ENCODE measurements around the gene FES. TPM values are rescaled to one million over a fixed set of nuclear protein-coding genes. Genes with fewer than 3 reads are reported as not detected.

The FES gene
- total RNA-seq, 2 experiments from 2014 or later, result 12.2 to 15.6 TPM

GRCh38 chr15:90931828-90932659 lies 47.7 kb downstream of the FES start, which contains the start of gene HDDC3:
Gene HDDC3, minus strand, starts transcription at chr15:90932549. Its CDS starts 9 bp downstream, at chr15:90932540.
- ChIA-PET POLR2A (interaction anchor here (0.6 to 2.2 kb wide), 16 partner anchors 9 to 699 kb away, joined by 3 to 15 read pairs (median 4); partner anchors contain the start of genes BLM, CIB1, IQGAP1 and MAN2A2), CTCF (interaction anchor here (0.5 to 11.3 kb wide), 54 partner anchors 9 to 745 kb away, joined by 3 to 164 read pairs (median 4); partner anchors contain the start of genes BLM, FES, IQGAP1 and MAN2A2)
- Mint-ChIP-seq H3K4me1 (peaks cover 47% of the 10 kb centered on the region), H3K4me3 (peak within 1 kb of the TSS; percentile 99), H3K9me3 (ENCODE audit: low read depth) (no peaks in the 10 kb centered on the region), H3K36me3 (ENCODE audit: low read depth) (peaks cover 26% of the 10 kb centered on the region), H3K27me3 (no peaks in the 10 kb centered on the region), H3K27ac (peak within 1 kb of the TSS; percentile 99)
- intact Hi-C loops (cut with DNase I, micrococcal nuclease), result loop anchor here (1.0 to 10.0 kb wide), 13 partner anchors 29 to 1970 kb away; partner anchors contain the start of genes NGRN (in 2 of the 2), AP3S2 (in 1 of the 2), CHD2 (in 1 of the 2) and IDH2 (in 1 of the 2)
- peak; percentile 68 for ATAC-seq
- peak; percentile 96 for DNase-seq

GRCh38 chr15:90932660-90932991 lies 48.3 kb downstream of the FES start:
- DNase-seq, result no peak
- ChIA-PET POLR2A (interaction anchor here (0.6 to 2.2 kb wide), 8 partner anchors 28 to 89 kb away, joined by 3 to 15 read pairs (median 4); partner anchors contain the start of genes MAN2A2 and PRC1), CTCF (interaction anchor here (0.5 to 11.3 kb wide), 43 partner anchors 8 to 613 kb away, joined by 3 to 164 read pairs (median 4); partner anchors contain the start of genes BLM, FES, MAN2A2 and RCCD1)
- ATAC-seq, result no peak
- Mint-ChIP-seq H3K9me3 (ENCODE audit: low read depth) (no peaks in the 10 kb centered on the region), H3K27me3 (no peaks in the 10 kb centered on the region), H3K27ac (peak overlapping the region; percentile 99), H3K4me1 (peaks cover 47% of the 10 kb centered on the region), H3K36me3 (ENCODE audit: low read depth) (peaks cover 26% of the 10 kb centered on the region), H3K4me3 (peak overlapping the region; percentile 99)
- intact Hi-C loops (cut with DNase I, micrococcal nuclease), result loop anchor here (1.0 to 10.0 kb wide), 10 partner anchors 29 to 1970 kb away; partner anchors contain the start of genes AP3S2 (in 1 of the 2), CHD2 (in 1 of the 2), IDH2 (in 1 of the 2) and MAN2A2 (in 1 of the 2)

GRCh38 chr15:90933301-90933700 lies 49.0 kb downstream of the FES start:
- H3K27ac Mint-ChIP-seq, result peak overlapping the region; percentile 49
- H3K4me1 Mint-ChIP-seq, result peaks cover 47% of the 10 kb centered on the region
- ChIA-PET POLR2A (interaction anchor here (0.6 to 2.2 kb wide), 3 partner anchors 31 to 88 kb away, joined by 3 to 15 read pairs (median 3); partner anchors contain the start of gene MAN2A2), CTCF (interaction anchor here (0.6 to 11.3 kb wide), 28 partner anchors 8 to 733 kb away, joined by 3 to 164 read pairs (median 6); partner anchors contain the start of genes FES, MAN2A2 and RCCD1)
- DNase-seq, result no peak
- peak overlapping the region; percentile 99 for H3K4me3 Mint-ChIP-seq
- H3K27me3 Mint-ChIP-seq, result no peaks in the 10 kb centered on the region
- no peaks in the 10 kb centered on the region for H3K9me3 Mint-ChIP-seq (ENCODE audit: low read depth)
- peaks cover 27% of the 10 kb centered on the region for H3K36me3 Mint-ChIP-seq (ENCODE audit: low read depth)
- no peak for ATAC-seq
- intact Hi-C loops (cut with DNase I, micrococcal nuclease), result loop anchor here (5.0 to 10.0 kb wide), 6 partner anchors 96 to 1969 kb away; partner anchors contain the start of genes AP3S2 (in 1 of the 2), CHD2 (in 1 of the 2), IDH2 (in 1 of the 2) and NGRN (in 1 of the 2)

GRCh38 chr15:90934256-90934948 lies 50.1 kb downstream of the FES start:
- peak; percentile 37 for ATAC-seq
- H3K4me1 Mint-ChIP-seq, result peaks cover 41% of the 10 kb centered on the region
- H3K36me3 Mint-ChIP-seq (ENCODE audit: low read depth), result peaks cover 29% of the 10 kb centered on the region
- H3K9me3 Mint-ChIP-seq (ENCODE audit: low read depth), result no peaks in the 10 kb centered on the region
- H3K4me3 Mint-ChIP-seq, result peak overlapping the region; percentile 63
- peak overlapping the region; percentile 86 for H3K27ac Mint-ChIP-seq
- intact Hi-C loops (cut with DNase I, micrococcal nuclease), result loop anchor here (1.0 to 10.0 kb wide), 10 partner anchors 20 to 1968 kb away; partner anchors contain the start of genes AP3S2 (in 1 of the 2), BLM (in 1 of the 2), CHD2 (in 1 of the 2) and IDH2 (in 1 of the 2)
- peak; percentile 95 for DNase-seq
- H3K27me3 Mint-ChIP-seq, result no peaks in the 10 kb centered on the region
- ChIA-PET CTCF (interaction anchor here (0.5 to 11.3 kb wide), 27 partner anchors 9 to 1191 kb away, joined by 3 to 164 read pairs (median 5); partner anchors contain the start of genes BLM, FES, MAN2A2 and RCCD1), POLR2A (interaction anchor here (1.2 to 1.8 kb wide), 5 partner anchors 20 to 217 kb away, joined by 4 to 14 read pairs (median 7); partner anchors contain the start of genes BLM, MAN2A2 and RCCD1)

GRCh38 chr15:90934949-90935751 lies 50.8 kb downstream of the FES start, which contains the start of gene UNC45A:
Gene UNC45A, plus strand, starts transcription at chr15:90935285. Its CDS starts 40 bp downstream, at chr15:90935325.
- CTCF ChIA-PET, result interaction anchor here (0.5 to 11.3 kb wide), 24 partner anchors 9 to 1192 kb away, joined by 3 to 164 read pairs (median 4); partner anchors contain the start of genes BLM, FES, MAN2A2 and RCCD1
- peak within 1 kb of the TSS; percentile 86 for H3K27ac Mint-ChIP-seq
- ATAC-seq, result peak; percentile 77
- no peaks in the 10 kb centered on the region for H3K27me3 Mint-ChIP-seq
- peak; percentile 98 for DNase-seq
- H3K4me1 Mint-ChIP-seq, result peaks cover 36% of the 10 kb centered on the region
- H3K9me3 Mint-ChIP-seq (ENCODE audit: low read depth), result no peaks in the 10 kb centered on the region
- POLR2A ChIA-PET, result interaction anchor here (0.6 to 1.8 kb wide), 9 partner anchors 13 to 258 kb away, joined by 3 to 14 read pairs (median 6); partner anchors contain the start of genes BLM, MAN2A2 and RCCD1
- H3K4me3 Mint-ChIP-seq, result peak within 1 kb of the TSS; percentile 63
- intact Hi-C loops (cut with DNase I, micrococcal nuclease), result loop anchor here (1.0 to 10.0 kb wide), 15 partner anchors 20 to 1967 kb away; partner anchors contain the start of genes BLM (in 2 of the 2), PRC1 (in 2 of the 2), AP3S2 (in 1 of the 2) and CHD2 (in 1 of the 2)
- peaks cover 30% of the 10 kb centered on the region for H3K36me3 Mint-ChIP-seq (ENCODE audit: low read depth)

GRCh38 chr15:90936823-90937222 lies 52.5 kb downstream of the FES start:
- intact Hi-C loops (cut with DNase I, micrococcal nuclease), result loop anchor here in 1 of 2 experiments (10.0 kb wide), 1 partner anchor 1362 kb away; the partner anchor contains the start of gene TICRR
- no peak for DNase-seq
- H3K27ac Mint-ChIP-seq, result no peak overlapping the region

GRCh38 chr15:90938261-90938660 lies 54.0 kb downstream of the FES start:
- H3K27ac Mint-ChIP-seq, result no peak overlapping the region
- peaks cover 33% of the 10 kb centered on the region for H3K36me3 Mint-ChIP-seq (ENCODE audit: low read depth)
- no peaks in the 10 kb centered on the region for H3K9me3 Mint-ChIP-seq (ENCODE audit: low read depth)
- ATAC-seq, result no peak
- H3K4me3 Mint-ChIP-seq, result no peak overlapping the region
- H3K27me3 Mint-ChIP-seq, result no peaks in the 10 kb centered on the region
- ChIA-PET CTCF (interaction anchor here (0.8 to 11.3 kb wide), 2 partner anchors 20 to 233 kb away, joined by 3 to 139 read pairs; partner anchors contain the start of gene RCCD1), POLR2A (no interaction called here)
- DNase-seq, result no peak
- intact Hi-C loops (cut with DNase I, micrococcal nuclease), result loop anchor here in 1 of 2 experiments (10.0 kb wide), 1 partner anchor 1363 kb away; the partner anchor contains the start of gene TICRR
- H3K4me1 Mint-ChIP-seq, result peaks cover 19% of the 10 kb centered on the region

More at GRCh38 chr15:90936823-90937222, 52.5 kb downstream of the FES start:
- no peak for ATAC-seq
- Mint-ChIP-seq H3K4me3 (peak overlapping the region; percentile 63), H3K9me3 (ENCODE audit: low read depth) (no peaks in the 10 kb centered on the region), H3K4me1 (peaks cover 24% of the 10 kb centered on the region), H3K36me3 (ENCODE audit: low read depth) (peaks cover 26% of the 10 kb centered on the region), H3K27me3 (no peaks in the 10 kb centered on the region)
- ChIA-PET CTCF (interaction anchor here (0.7 to 11.3 kb wide), 5 partner anchors 11 to 77 kb away, joined by 3 to 164 read pairs (median 6); partner anchors contain the start of genes MAN2A2 and RCCD1), POLR2A (interaction anchor here (0.6 kb wide), 1 partner anchor 1754 kb away, joined by 3 read pairs; no protein-coding TSS in a partner anchor)

- Mint-ChIP-seq H3K4me3 (no peak overlapping the region), H3K27me3 (no peaks in the 10 kb centered on the region), H3K4me1 (peaks cover 10% of the 10 kb centered on the region), H3K36me3 (ENCODE audit: low read depth) (peaks cover 37% of the 10 kb centered on the region), H3K9me3 (ENCODE audit: low read depth) (no peaks in the 10 kb centered on the region), H3K27ac (no peak overlapping the region)
- ChIA-PET CTCF (interaction anchor here (0.5 to 11.3 kb wide), 4 partner anchors 19 to 235 kb away, joined by 3 to 139 read pairs (median 3); partner anchors contain the start of gene RCCD1), POLR2A (interaction anchor here (1.2 kb wide), 1 partner anchor 15 kb away, joined by 4 read pairs; the partner anchor contains the start of gene RCCD1)
- DNase-seq, result no peak
- intact Hi-C loops (cut with DNase I, micrococcal nuclease), result loop anchor here in 1 of 2 experiments (10.0 kb wide), 1 partner anchor 1365 kb away; the partner anchor contains the start of gene TICRR
- no peak for ATAC-seq
These were observed 55.5 kb downstream of the FES start for GRCh38 chr15:90939756-90940155.

GRCh38 chr15:90941038-90941437 lies 56.7 kb downstream of the FES start:
- CTCF ChIA-PET, result interaction anchor here (0.7 to 5.1 kb wide), 5 partner anchors 7 to 293 kb away, joined by 3 to 42 read pairs (median 4); partner anchors contain the start of genes HDDC3 and UNC45A

More at GRCh38 chr15:90941038-90941437, 56.7 kb downstream of the FES start:
- Mint-ChIP-seq H3K27ac (no peak overlapping the region), H3K36me3 (ENCODE audit: low read depth) (peaks cover 42% of the 10 kb centered on the region), H3K4me3 (no peak overlapping the region), H3K9me3 (ENCODE audit: low read depth) (no peaks in the 10 kb centered on the region), H3K4me1 (peaks cover 8% of the 10 kb centered on the region), H3K27me3 (no peaks in the 10 kb centered on the region)
- DNase-seq (no peak), ATAC-seq (no peak)
- intact Hi-C loops (cut with DNase I, micrococcal nuclease), result no loop called here
- POLR2A ChIA-PET, result interaction anchor here (1.4 kb wide), 1 partner anchor 10 kb away, joined by 6 read pairs; no protein-coding TSS in a partner anchor
